CD4-positive, alpha-beta T cell treated with Interleukin-12 subunit alpha and Interleukin-12 subunit beta, for 1 hour (primary cell): ENCODE results near the gene IFI27L2.

Experiments
- DNase-seq: peaks from one replicate; pipeline ENCODE4 v3.0.0-alpha.2; 2020

IFI27L2 gene

DNA sequence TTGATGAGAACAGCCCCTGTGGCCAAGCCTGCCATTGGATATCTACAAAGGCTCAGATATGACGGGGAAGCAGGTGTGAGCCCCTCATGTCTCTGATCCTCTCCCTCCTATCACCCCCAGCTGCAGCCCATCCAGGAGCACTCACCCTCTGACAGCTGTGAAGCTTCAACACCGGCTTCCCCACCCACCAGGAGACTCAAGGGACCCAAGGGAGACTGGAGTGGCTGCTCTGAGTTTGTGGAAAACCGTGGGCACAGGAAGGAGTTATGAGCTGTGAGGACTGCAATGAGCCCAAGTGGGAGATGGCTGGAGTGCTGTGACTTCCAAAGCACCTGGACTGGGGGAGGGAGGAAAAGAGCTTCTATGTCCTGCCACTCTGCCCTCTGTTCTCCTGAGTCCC lies 7.9 kb downstream of the IFI27L2 start:
- DNase-seq, result no peak

DNA sequence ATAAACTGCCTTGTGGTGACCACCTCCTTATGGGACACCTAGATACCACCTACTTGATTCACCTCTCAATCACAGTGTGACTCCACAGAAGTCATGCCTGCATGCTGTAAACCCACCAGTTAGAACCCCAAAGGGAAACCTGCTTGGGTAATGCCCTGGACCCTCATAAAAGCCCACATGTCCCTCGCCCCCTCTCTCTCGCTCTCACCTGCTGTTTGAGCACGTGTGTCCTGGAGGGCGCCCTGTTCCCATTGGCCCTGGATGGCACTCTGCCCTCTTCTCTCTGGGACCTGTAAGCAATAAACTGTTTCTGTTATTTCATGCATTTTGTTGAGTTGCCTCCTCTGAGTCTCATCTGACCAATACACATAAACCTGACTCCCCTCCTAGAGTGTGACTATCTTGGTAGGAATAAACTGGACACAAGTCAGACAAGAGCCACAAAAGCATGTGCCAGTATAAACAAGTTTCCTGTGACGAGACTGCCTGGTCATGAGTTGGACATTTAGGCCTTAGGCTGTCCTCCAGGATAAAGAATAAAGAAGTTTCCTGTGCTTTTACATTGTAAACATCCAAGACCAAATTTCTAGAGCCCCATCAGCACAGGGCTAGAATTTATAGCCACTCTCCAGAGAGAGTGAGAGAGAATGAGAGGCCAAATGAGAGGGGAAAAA lies 8.6 kb downstream of the IFI27L2 start:
- no peak for DNase-seq

DNA sequence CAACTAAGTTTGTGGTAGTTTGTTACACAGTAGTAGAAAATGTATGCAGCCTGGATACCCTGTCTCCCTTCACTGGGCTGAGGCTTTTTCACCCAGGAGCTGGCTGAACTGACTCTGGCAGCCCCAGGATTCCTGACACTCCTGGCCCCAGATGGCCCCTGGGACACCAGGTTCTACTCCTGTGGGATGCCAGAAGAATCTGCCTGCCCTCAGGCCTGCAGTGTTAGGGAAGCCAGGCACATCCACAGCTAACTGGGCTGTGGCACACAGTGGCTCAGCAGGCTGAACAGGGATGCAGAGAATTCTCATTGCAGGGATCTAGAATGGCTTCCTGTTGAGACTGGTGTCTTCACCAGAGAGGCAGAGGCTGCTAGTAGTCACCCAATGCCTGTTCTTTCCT lies 10.3 kb downstream of the IFI27L2 start:
- DNase-seq, result no peak

GRCh38 chr14:94117856-94118255 lies 11.5 kb downstream of the IFI27L2 start:
- DNase-seq, result no peak

- no peak for DNase-seq
Observed at GRCh38 chr14:94116701-94117100, 12.7 kb downstream of the IFI27L2 start.

- no peak for DNase-seq
Observed at GRCh38 chr14:94115631-94116030, 13.8 kb downstream of the IFI27L2 start.

DNA sequence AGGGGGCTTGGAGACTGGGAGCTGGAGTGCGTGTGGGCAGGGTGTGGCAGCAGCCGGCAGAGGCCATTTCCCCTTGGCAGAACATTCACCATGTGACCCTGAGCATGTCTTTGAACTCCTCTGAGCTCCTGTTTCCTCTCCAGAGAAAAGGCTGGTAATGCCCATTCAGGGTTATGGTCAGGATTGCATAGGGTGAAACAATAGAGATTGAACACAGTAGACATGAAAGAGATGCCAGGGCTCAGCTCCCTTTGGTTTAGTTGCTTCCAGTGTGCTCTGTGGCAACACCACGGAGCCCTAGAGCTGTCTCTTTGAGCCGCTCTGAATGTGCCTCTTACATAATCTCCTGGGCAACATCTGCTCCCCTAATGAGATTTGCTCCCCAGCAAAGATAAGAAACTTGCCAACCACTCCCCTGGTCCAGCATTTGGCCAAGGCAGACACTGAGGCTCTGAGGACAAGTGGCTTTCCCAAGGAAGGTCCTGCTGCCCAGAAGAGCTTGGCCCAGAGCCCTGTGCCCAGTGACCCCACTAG lies 14.3 kb downstream of the IFI27L2 start:
- no peak for DNase-seq

GRCh38 chr14:94114589-94115057 lies 14.8 kb downstream of the IFI27L2 start:
- no peak for DNase-seq

- no peak for DNase-seq
Observed at GRCh38 chr14:94113908-94114588, 15.4 kb downstream of the IFI27L2 start.

GRCh38 chr14:94113490-94113889 lies 15.9 kb downstream of the IFI27L2 start:
- DNase-seq, result no peak

- no peak for DNase-seq
Observed at GRCh38 chr14:94113073-94113472, 16.3 kb downstream of the IFI27L2 start.

DNA sequence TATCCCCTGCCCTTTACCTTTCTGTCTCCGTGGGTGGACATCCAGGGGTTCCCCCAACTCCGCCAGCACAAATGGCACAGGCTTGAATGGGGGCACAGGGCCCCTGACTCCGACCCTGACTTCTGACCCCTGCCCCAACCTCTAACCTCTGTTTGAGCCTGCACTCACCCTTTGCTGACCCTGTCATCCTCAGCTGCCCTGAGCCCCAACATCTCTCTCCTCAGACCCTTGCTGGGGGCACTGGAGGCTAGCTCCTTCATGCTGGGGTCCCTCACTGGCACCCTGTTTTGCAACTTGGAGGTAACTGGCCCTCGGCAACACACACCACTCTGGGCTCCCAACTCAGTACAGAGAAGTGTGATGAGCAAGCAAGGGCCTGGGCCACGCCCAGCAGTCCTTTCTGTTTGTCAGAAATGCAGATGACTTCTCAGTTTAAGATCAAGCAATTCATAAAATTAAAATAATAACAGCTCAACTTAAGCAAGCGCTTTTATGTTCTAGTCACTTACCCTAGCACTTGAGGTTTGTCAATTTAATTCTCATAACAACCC lies 16.8 kb downstream of the IFI27L2 start:
- no peak for DNase-seq

- DNase-seq, result no peak
Observed at GRCh38 chr14:94111276-94112095, 17.9 kb downstream of the IFI27L2 start.

- DNase-seq, result no peak
Observed at GRCh38 chr14:94110552-94111181, 18.7 kb downstream of the IFI27L2 start, which contains the start of gene IFI27. TSS of gene IFI27 (plus strand) at chr14:94110736.

DNA sequence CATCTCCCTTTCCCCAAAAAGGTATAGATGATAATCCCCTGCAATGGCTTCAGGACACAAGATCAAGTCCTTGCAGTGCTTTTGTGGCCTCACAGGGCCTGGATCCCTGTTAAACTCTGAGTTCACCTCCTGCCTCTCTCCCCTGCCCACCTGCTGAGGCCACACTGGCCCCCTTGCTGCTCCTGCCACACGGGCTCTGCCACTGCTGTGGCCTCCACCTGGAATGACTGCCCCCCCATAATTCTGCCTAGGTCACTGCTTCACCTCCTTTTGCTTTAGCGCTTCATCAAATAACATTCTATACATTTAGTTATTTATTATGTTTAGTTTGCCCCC lies 19.5 kb downstream of the IFI27L2 start:
- DNase-seq, result no peak

DNA sequence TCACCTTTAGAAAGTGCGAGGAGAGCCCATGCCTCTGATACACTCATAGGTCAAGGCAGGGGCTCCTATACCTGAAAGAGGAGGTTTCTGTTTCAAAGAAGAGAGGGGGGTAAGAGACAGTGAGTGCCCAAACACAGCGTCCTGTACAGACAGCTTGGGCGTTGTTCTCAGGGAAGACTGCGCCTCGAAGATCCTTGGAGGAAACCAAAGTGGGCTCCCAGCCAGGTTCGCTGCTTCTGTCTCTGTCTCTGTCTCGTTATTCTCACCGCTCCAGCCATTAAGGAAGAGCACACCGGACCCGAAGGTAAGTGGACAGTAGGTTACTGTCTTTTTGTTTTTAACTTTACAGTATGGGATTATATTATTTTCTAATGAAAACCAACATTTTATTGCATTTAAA lies 24.7 kb downstream of the IFI27L2 start:
- DNase-seq, result no peak

GRCh38 chr14:94103554-94104150 lies 25.8 kb downstream of the IFI27L2 start:
- DNase-seq, result no peak

- no peak for DNase-seq
Observed at GRCh38 chr14:94102768-94103482, 26.5 kb downstream of the IFI27L2 start.

GRCh38 chr14:94101748-94102147 lies 27.7 kb downstream of the IFI27L2 start:
- DNase-seq, result no peak

- no peak for DNase-seq
Observed at GRCh38 chr14:94100847-94101246, 28.6 kb downstream of the IFI27L2 start.

GRCh38 chr14:94099006-94099405 lies 30.4 kb downstream of the IFI27L2 start:
- DNase-seq, result no peak
